ENCODE results near the gene SHCBP1L. TPM values are rescaled to one million over a fixed set of nuclear protein-coding genes. Genes with fewer than 3 reads are reported as not detected.
"Not testable (repeated sequence)": the region's sequence is repeated elsewhere in the genome, so short reads cannot be mapped to it uniquely, and the experiment has no call there.

Gene SHCBP1L
- total RNA-seq, 4 donors from 2014 or later, result 1.0 TPM; not detected in 3

DNA sequence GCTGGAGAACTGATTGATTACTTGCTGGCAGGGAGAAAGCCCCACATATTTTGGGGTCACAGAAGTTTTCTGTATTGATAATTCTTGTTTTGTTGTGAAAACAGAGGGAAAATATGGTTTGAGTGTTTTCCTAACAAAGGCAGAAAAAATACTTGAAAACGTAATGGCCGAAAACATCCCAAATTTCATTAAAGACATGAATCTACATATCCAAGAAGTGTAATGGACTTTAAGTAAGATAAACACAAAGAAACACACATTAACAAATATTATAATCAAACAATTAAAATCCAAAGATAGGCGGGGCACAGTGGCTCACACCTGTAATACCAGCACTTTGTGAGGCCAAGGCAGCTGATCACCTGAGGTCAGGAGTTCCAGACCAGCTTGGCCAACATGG is 39.6 kb downstream of the SHCBP1L start:
- H3K27me3 ChIP-seq, result peaks cover 0 to 5% of the 10 kb centered on the region in 2 donors
- peaks cover 0 to 6% of the 10 kb centered on the region in 2 donors for H3K9me3 ChIP-seq
- no peak overlapping the region for H3K4me3 ChIP-seq
- H3K36me3 ChIP-seq, result no peaks in the 10 kb centered on the region
- H3K4me1 ChIP-seq, result no peaks in the 10 kb centered on the region
- no peak overlapping the region for H3K27ac ChIP-seq
- DNase-seq, result no peak
- TF ChIP-seq POLR2A (IDR thresholded peaks at IDR 0.05), result no peak
- TF ChIP-seq, protein P1, sequence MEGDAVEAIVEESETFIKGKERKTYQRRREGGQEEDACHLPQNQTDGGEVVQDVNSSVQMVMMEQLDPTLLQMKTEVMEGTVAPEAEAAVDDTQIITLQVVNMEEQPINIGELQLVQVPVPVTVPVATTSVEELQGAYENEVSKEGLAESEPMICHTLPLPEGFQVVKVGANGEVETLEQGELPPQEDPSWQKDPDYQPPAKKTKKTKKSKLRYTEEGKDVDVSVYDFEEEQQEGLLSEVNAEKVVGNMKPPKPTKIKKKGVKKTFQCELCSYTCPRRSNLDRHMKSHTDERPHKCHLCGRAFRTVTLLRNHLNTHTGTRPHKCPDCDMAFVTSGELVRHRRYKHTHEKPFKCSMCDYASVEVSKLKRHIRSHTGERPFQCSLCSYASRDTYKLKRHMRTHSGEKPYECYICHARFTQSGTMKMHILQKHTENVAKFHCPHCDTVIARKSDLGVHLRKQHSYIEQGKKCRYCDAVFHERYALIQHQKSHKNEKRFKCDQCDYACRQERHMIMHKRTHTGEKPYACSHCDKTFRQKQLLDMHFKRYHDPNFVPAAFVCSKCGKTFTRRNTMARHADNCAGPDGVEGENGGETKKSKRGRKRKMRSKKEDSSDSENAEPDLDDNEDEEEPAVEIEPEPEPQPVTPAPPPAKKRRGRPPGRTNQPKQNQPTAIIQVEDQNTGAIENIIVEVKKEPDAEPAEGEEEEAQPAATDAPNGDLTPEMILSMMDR (IDR thresholded peaks at IDR 0.05), result no peak
- intact Hi-C loops (cut with DNase I; ENCODE audit: low total_unique reads), result no loop called here

DNA sequence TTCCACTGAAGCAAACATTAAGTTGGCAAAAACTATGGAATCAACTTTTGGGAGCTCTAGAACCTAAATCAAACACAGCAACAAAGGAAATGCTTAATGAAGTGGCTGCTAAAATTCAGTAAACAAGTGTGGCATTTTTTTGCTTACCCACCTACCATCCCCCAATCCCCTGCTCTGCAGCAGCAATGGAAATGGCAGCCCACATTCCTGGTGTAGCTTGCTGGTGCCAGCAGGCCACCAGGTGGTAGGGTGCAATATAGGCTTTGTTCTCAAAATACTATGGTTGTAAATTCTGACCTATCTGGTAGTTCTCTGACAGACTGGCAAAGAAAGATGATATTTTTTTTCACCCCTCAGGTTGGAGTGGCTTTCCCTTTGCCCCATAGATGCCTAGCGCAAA is 42.8 kb downstream of the SHCBP1L start:
- Histone ChIP-seq H3K4me3 (no peak overlapping the region), H3K27ac (no peak overlapping the region), H3K4me1 (no peaks in the 10 kb centered on the region), H3K9me3 (peaks cover 0 to 6% of the 10 kb centered on the region in 2 donors), H3K27me3 (peaks cover 0 to 5% of the 10 kb centered on the region in 2 donors), H3K36me3 (no peaks in the 10 kb centered on the region)
- intact Hi-C loops (cut with DNase I; ENCODE audit: low total_unique reads), result no loop called here
- TF ChIP-seq, protein P1 (IDR thresholded peaks at IDR 0.05), result no peak
- TF ChIP-seq POLR2A (IDR thresholded peaks at IDR 0.05), result no peak
- DNase-seq, result no peak

DNA sequence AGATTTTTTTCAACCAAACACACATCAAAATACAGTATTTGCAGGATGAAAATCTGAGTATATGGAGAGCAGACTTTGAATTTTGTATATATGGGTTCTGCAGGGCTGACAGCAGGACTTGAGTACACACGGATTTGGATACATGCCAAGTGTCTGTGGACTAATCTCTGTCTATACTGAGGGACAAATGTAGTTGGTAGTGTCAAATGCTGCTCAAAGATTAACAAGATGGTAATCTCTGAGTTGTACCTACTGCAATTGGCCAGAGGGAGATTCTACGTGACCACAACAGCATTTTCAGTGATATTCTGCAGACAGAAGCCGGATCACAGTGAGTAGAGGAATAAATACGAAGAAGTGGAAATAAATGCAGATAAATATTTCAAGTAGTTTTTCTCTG is 43.4 kb downstream of the SHCBP1L start:
- TF ChIP-seq POLR2A (IDR thresholded peaks at IDR 0.05), result no peak
- TF ChIP-seq, protein P1 (IDR thresholded peaks at IDR 0.05), result no peak
- H3K4me3 ChIP-seq, result no peak overlapping the region
- peaks cover 0 to 6% of the 10 kb centered on the region in 2 donors for H3K9me3 ChIP-seq
- H3K36me3 ChIP-seq, result no peaks in the 10 kb centered on the region
- intact Hi-C loops (cut with DNase I; ENCODE audit: low total_unique reads), result no loop called here
- DNase-seq, result no peak
- H3K27me3 ChIP-seq, result peaks cover 0 to 5% of the 10 kb centered on the region in 2 donors
- H3K27ac ChIP-seq, result no peak overlapping the region
- no peaks in the 10 kb centered on the region for H3K4me1 ChIP-seq

DNA sequence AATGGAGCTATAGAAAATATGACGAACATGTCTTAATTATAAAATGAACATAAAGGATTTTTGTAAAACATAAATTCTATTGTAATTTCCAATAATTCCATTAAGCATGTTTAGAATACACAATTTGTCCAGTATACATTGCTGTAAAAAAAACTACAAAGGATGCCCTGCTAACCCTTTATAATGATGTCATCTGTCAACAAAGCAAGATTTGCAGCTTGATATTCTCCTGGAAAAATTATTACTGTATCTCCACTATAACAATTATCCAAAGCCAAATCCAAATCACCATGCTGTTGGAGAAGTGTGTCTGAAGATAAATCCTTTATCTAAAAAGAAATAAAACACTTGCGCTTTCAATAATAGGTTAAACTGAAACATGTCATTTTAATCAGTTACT is 47.6 kb downstream of the SHCBP1L start:
- no peak overlapping the region for H3K4me3 ChIP-seq
- intact Hi-C loops (cut with DNase I; ENCODE audit: low total_unique reads), result no loop called here
- no peak for TF ChIP-seq POLR2A (IDR thresholded peaks at IDR 0.05)
- TF ChIP-seq, protein P1 (IDR thresholded peaks at IDR 0.05), result no peak
- no peak overlapping the region for H3K27ac ChIP-seq
- no peaks in the 10 kb centered on the region for H3K4me1 ChIP-seq
- no peak for DNase-seq
- H3K36me3 ChIP-seq, result no peaks in the 10 kb centered on the region
- no peaks in the 10 kb centered on the region for H3K27me3 ChIP-seq
- no peaks in the 10 kb centered on the region for H3K9me3 ChIP-seq

DNA sequence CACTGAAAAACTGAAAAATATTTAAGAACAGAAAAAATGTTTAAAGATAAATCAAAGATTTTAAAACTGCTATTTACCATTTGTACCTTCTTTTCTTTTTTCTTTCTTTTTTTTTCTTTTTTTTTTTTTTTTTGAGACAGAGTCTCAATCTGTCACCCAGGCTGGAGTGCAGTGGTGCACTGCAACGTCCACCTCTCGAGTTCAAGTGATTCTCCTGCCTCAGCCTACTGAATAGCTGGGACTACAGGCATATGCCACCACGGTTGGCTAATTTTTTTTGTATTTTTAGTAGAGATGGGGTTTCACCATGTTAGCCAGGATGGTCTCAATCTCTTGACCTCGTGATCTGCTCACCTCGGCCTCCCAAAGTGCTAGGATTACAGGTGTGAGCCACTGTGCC is 51.0 kb downstream of the SHCBP1L start:
- H3K4me1 ChIP-seq; H3K9me3 ChIP-seq; H3K36me3 ChIP-seq; H3K27me3 ChIP-seq; H3K27ac ChIP-seq; H3K4me3 ChIP-seq; intact Hi-C loops (cut with DNase I; ENCODE audit: low total_unique reads); DNase-seq: not testable (repeated sequence)

DNA sequence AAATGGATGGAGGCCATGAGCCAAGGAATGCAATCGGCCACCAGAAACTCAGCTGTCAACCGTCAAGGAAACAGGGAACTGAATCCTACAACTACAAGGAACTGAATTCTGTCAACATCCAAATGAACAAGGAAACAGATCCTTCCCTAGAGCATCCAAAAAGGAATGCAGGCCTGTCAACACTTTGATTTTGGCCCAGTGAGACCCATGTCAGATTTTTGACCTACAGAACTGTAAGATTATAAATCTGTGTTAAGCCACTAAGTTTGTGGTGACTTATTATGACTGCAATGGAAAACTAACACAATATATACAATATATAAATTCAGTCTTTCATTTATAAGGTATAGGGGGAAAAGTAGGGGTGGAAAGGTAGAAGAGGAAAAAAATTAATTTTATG is 55.3 kb downstream of the SHCBP1L start:
- no peak overlapping the region for H3K27ac ChIP-seq
- TF ChIP-seq POLR2A (IDR thresholded peaks at IDR 0.05), result no peak
- TF ChIP-seq, protein P1 (IDR thresholded peaks at IDR 0.05), result no peak
- DNase-seq, result no peak
- no peaks in the 10 kb centered on the region for H3K4me1 ChIP-seq
- no peaks in the 10 kb centered on the region for H3K9me3 ChIP-seq
- no peak overlapping the region for H3K4me3 ChIP-seq
- no peaks in the 10 kb centered on the region for H3K36me3 ChIP-seq
- H3K27me3 ChIP-seq, result no peaks in the 10 kb centered on the region
- intact Hi-C loops (cut with DNase I; ENCODE audit: low total_unique reads), result no loop called here

Data from uterus (tissue), 4 donors.